ENCODE measurements around the gene SLC6A17.

Gene SLC6A17

GRCh38 chr1:110173466-110174105, 23.3 kb downstream of the SLC6A17 start:
- no peak for DNase-seq (ENCODE audit: low read depth in 3 of 3)

- DNase-seq (ENCODE audit: low read depth in 3 of 3): no peak
Measured at GRCh38 chr1:110174961-110175360, 24.7 kb downstream of the SLC6A17 start.

- no peak for DNase-seq (ENCODE audit: low read depth in 3 of 3)
Measured at GRCh38 chr1:110176299-110176956, 26.1 kb downstream of the SLC6A17 start.

- no peak for DNase-seq (ENCODE audit: low read depth in 3 of 3)
Measured at GRCh38 chr1:110177775-110178174, 27.5 kb downstream of the SLC6A17 start.

GRCh38 chr1:110183642-110184167, 33.4 kb downstream of the SLC6A17 start:
- no peak for DNase-seq (ENCODE audit: low read depth in 3 of 3)

- DNase-seq (ENCODE audit: low read depth in 3 of 3): no peak
Measured at GRCh38 chr1:110184446-110184845, 34.2 kb downstream of the SLC6A17 start.

- DNase-seq (ENCODE audit: low read depth in 3 of 3): no peak
Measured at GRCh38 chr1:110185181-110185580, 34.9 kb downstream of the SLC6A17 start.

GRCh38 chr1:110186558-110186957, 36.3 kb downstream of the SLC6A17 start:
- no peak for DNase-seq (ENCODE audit: low read depth in 3 of 3)

- DNase-seq (ENCODE audit: low read depth in 3 of 3): no peak
Measured at GRCh38 chr1:110187139-110187890, 37.0 kb downstream of the SLC6A17 start.

GRCh38 chr1:110188035-110188618, 37.8 kb downstream of the SLC6A17 start:
- DNase-seq (ENCODE audit: low read depth in 3 of 3): no peak

GRCh38 chr1:110189181-110189580, 38.9 kb downstream of the SLC6A17 start:
- DNase-seq (ENCODE audit: low read depth in 3 of 3): no peak

GRCh38 chr1:110190282-110190929, 40.1 kb downstream of the SLC6A17 start:
- no peak for DNase-seq (ENCODE audit: low read depth in 3 of 3)

GRCh38 chr1:110192541-110192940, 42.2 kb downstream of the SLC6A17 start:
- DNase-seq (ENCODE audit: low read depth in 3 of 3): no peak

GRCh38 chr1:110195196-110195595, 44.9 kb downstream of the SLC6A17 start:
- DNase-seq (ENCODE audit: low read depth in 3 of 3): no peak

- DNase-seq (ENCODE audit: low read depth in 3 of 3): peak; percentile 26 to 39 (median 31)
Measured at GRCh38 chr1:110196917-110197765, 46.8 kb downstream of the SLC6A17 start.

GRCh38 chr1:110197905-110198629, 47.8 kb downstream of the SLC6A17 start:
- no peak for DNase-seq (ENCODE audit: low read depth in 3 of 3)

GRCh38 chr1:110198746-110199145, 48.5 kb downstream of the SLC6A17 start:
- no peak for DNase-seq (ENCODE audit: low read depth in 3 of 3)

GRCh38 chr1:110200190-110200589, 49.9 kb downstream of the SLC6A17 start:
- no peak for DNase-seq (ENCODE audit: low read depth in 3 of 3)

- no peak for DNase-seq (ENCODE audit: low read depth in 3 of 3)
Measured at GRCh38 chr1:110200666-110201065, 50.4 kb downstream of the SLC6A17 start.
